Raji (cell line): Measurements from ENCODE around the gene ST3GAL6.

ENCODE experiments used
- POLR2A ChIP-seq: IDR thresholded peaks from 2 replicates; pipeline ENCODE4 v1.6.1; 2011; ENCODE audit warnings: low read depth, low read length, control low read depth; ENCODE audit not compliant: insufficient read depth

Gene ST3GAL6

DNA sequence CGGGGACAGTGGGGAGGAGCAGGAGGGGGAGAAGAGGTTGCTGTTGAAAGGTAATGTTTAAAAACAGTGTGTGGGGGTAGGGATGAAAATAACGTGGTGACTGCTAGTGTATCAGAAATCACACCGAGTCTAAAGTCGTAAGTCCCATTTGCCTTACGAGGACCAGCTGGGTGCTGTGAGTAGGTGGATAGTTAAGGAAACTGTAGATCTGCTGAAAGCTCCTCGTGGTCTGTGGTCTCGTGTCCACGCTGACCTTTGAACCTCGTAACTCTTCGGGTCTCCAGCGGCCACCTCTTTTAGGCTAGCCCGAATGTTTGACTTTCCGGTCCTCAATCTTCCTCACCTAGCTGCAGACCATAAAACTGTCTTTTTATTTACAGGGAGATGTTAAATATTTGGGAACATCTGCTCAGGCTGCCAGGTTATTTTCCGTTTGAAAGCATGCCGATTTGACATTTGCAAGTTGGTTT is 29.3 kb upstream of the ST3GAL6 start:
- TF ChIP-seq POLR2A = no peak

DNA sequence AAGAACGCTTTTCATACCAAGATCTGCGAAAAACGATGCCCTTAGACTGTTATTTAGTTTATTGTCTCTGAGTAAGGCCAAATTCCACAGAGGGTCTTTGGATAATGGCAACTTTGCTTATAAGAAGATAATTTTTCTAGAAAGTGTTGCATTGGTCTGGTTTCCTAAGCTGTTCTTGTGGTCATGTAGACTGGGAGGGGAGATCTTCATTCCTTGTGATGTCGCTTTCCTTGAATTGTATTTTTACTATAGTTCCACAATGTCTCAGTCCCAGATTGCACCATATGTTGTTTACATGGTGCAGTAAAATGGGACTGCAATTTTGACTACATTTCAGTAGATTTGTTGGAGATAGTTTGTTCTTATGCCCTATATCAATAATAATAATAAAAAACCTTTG is 28.8 kb upstream of the ST3GAL6 start:
- no peak for TF ChIP-seq POLR2A

GRCh38 chr3:98734735-98735134 is 28.4 kb upstream of the ST3GAL6 start:
- no peak for TF ChIP-seq POLR2A

DNA sequence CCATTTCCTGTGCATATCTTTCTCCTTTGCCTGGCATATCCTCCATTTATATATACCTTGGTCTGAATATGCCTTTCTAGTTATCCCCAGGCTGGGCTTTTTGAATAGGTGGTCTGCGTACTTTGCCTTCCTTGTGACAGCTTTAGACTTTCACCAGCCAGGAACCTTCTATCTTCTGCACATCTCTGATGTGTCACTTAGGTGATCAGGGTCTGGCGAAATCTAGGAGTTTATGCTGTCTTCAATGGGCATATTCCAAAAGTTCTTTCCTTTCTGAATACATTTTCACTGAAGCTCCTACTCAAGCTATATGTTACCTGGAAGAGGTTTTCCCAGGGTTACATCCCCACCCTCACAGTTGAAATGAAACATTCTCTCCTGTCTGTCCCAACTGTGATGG is 27.8 kb upstream of the ST3GAL6 start:
- no peak for TF ChIP-seq POLR2A

DNA sequence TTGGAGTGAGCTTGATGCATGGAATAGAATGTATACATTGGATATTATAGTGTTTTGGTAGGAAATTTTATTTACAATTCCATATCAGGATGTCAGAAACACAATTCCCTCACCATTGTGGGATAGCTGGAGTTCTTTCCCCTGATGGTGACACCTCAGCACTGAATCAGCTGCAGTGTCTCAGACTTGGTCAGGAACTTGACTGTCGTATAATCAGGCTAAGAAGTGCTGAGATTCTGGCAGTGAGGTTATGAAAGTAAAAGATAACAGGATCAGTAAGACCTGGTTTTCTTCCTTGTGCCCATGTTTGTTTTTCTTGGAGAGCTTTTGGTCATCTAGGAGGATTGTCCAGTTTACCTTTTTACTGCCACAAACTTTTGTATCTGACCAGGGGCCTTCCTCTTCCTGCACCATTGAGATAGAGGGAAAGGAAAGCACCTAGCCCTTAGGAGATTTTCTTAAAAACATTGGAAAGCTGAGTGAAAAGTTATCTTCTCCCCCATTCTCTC is 27.3 kb upstream of the ST3GAL6 start:
- no peak for TF ChIP-seq POLR2A

- TF ChIP-seq POLR2A = no peak
Observed at GRCh38 chr3:98737301-98737700, 25.8 kb upstream of the ST3GAL6 start.

- TF ChIP-seq POLR2A = no peak
Observed at GRCh38 chr3:98739266-98739665, 23.9 kb upstream of the ST3GAL6 start.

DNA sequence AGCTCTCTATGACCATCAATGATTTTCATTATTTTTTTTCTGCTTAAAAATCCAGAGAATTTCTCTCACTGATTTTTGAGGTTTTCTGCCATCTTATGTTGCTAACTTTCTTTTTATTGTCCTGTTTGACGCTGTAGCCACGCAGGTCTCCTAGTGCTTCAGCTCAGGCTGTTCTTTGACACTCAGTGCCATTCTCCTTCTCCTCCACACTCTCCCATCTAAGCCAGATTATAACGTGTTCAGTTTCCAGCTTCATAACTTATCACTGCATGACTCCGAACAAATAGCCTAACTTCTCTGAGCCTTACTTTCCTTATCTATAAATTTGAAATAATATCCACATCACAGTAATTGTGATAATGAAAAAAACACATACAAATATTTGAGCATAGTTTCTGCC is 22.8 kb upstream of the ST3GAL6 start:
- TF ChIP-seq POLR2A = no peak

DNA sequence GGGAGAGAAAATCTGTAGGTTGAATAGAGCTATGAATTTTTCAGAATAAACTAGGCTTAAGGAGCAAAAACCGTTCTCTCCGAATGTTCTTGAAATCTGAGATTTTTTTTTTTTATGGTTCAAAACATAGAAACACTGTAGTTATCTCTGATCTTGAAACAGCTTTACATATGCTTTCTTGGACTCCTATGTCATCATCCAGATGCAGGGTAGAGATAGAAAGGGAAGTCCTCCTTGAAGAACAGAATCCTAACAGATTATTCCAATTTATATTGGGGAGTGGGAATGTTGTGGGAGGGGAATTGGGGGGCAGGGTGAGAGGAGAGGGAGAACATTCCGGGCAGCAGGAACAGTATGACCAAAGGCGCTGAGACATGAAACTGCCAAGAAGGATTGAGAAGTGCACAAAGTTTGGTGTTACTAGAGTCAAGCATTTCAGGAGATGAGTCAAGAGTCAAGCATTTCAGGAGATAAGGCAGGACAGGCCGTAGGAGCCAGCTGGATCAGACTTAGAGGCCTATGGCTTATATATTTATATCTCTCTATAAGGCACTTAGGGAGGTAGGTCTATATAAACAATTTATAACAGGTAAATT is 21.9 kb upstream of the ST3GAL6 start:
- no peak for TF ChIP-seq POLR2A

- no peak for TF ChIP-seq POLR2A
Observed at GRCh38 chr3:98743071-98743470, 20.1 kb upstream of the ST3GAL6 start.

GRCh38 chr3:98744283-98744682 is 18.9 kb upstream of the ST3GAL6 start:
- no peak for TF ChIP-seq POLR2A

DNA sequence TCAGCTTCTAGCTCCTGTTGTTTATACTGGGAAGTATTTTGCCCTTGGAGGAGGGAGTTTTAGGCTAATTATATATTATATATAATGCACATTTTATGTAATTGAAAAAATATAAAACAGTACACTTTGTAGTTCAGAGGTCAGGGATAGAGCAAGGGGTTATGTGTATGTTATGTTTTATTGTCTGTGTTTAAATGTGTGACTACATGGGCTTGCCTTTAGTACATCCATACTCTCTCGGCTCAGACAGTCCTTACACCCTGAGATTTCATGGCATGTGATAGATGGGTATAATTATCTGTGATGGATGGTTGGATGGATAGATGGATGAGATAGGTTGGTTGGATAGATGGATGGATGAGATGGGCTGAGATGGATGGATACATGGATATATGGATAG is 17.4 kb upstream of the ST3GAL6 start:
- no peak for TF ChIP-seq POLR2A

GRCh38 chr3:98746122-98746521 is 17.0 kb upstream of the ST3GAL6 start:
- no peak for TF ChIP-seq POLR2A

- no peak for TF ChIP-seq POLR2A
Observed at GRCh38 chr3:98746882-98747281, 16.3 kb upstream of the ST3GAL6 start.

- no peak for TF ChIP-seq POLR2A
Observed at GRCh38 chr3:98750276-98750919, 12.7 kb upstream of the ST3GAL6 start.

DNA sequence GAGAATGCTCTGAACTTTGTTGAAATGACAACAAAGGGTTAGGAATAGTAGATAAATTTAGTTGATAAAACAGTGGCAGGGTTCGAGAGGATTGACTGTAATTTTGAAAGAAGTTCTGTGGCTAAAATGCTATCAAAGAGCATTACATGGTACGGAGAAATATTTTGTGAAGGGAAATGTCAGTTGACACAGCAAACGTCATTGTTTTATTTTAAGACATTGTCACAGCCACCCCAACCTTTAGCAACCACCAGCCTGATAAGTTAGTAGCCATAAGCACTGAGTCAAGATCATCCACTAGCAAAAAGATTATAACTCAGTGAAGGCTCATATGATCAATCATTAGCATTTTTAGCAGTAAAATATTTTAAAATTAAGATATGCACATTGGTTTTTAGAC is 8.7 kb upstream of the ST3GAL6 start:
- no peak for TF ChIP-seq POLR2A

DNA sequence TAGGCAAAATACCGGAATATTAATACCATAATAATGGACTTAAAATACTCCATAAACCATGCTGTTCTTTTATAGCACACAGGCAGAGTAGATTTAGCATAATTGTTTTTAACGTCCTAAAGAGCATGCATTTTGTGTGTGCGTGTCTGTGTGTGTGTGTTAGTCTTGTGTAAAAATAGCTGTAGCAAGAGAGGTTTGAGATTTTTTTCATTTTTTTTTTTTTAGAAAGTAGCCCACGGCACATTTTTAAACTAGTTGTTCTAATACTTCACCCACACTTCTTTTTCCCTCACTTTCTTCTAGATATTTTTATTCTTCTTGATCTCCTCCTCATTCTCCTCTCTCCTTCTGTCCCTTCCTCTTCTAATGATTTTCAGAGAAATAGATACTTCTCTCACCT is 7.5 kb upstream of the ST3GAL6 start:
- TF ChIP-seq POLR2A = no peak

- TF ChIP-seq POLR2A = no peak
Observed at GRCh38 chr3:98759629-98760028, 3.5 kb upstream of the ST3GAL6 start.
